OCI-LY7 (cell line): ENCODE data around the gene MARCHF4.

Experiments
- EZH2phosphoT487 ChIP-seq: fragments of 200-600 bp; sonication (generic); IDR thresholded peaks from 2 replicates; pipeline ENCODE4 v1.6.1; 2018; ENCODE audit warnings: low read depth, borderline replicate concordance, mild to moderate bottlenecking, mixed run types, antibody characterized with exemption, low read length, moderate library complexity, mixed read lengths
- TF ChIP-seq, protein P1 (sequence below): fragments of 200-600 bp; sonication (generic); conservative IDR thresholded peaks from 2 replicates; pipeline ENCODE4 v1.5.1; 2014; ENCODE audit warnings: mild to moderate bottlenecking, antibody characterized with exemption, low read length, moderate library complexity, mixed read lengths

DNA sequence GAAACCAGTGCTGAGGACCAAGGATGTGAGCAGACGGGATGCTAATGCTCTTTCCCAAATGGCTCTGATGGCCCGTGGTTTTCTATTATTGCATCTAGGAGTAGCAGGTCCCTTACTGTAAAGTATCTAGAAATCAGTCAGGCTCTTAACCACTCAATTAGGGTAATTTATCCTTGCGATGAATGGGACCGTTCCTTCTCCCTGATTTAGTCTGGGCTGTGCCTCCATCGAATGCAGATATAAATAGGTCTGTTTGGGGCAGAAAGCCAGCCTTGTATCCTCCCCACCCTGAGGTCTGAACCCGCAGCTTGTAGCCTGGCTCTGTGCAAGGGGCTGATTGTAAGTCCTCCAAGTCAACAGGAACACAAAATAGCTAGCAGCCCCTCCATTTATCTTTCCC is 30.5 kb upstream of the MARCHF4 start:
- TF ChIP-seq, protein P1, sequence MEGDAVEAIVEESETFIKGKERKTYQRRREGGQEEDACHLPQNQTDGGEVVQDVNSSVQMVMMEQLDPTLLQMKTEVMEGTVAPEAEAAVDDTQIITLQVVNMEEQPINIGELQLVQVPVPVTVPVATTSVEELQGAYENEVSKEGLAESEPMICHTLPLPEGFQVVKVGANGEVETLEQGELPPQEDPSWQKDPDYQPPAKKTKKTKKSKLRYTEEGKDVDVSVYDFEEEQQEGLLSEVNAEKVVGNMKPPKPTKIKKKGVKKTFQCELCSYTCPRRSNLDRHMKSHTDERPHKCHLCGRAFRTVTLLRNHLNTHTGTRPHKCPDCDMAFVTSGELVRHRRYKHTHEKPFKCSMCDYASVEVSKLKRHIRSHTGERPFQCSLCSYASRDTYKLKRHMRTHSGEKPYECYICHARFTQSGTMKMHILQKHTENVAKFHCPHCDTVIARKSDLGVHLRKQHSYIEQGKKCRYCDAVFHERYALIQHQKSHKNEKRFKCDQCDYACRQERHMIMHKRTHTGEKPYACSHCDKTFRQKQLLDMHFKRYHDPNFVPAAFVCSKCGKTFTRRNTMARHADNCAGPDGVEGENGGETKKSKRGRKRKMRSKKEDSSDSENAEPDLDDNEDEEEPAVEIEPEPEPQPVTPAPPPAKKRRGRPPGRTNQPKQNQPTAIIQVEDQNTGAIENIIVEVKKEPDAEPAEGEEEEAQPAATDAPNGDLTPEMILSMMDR = no peak
- no peak for TF ChIP-seq EZH2phosphoT487
